Pons (tissue), 1 donor: ENCODE results near the gene MATN4.

Source experiments
- DNase-seq: peaks from one replicate; pipeline ENCODE4 v3.0.0-alpha.2; 2016; ENCODE audit warnings: low spot score

Gene MATN4

DNA sequence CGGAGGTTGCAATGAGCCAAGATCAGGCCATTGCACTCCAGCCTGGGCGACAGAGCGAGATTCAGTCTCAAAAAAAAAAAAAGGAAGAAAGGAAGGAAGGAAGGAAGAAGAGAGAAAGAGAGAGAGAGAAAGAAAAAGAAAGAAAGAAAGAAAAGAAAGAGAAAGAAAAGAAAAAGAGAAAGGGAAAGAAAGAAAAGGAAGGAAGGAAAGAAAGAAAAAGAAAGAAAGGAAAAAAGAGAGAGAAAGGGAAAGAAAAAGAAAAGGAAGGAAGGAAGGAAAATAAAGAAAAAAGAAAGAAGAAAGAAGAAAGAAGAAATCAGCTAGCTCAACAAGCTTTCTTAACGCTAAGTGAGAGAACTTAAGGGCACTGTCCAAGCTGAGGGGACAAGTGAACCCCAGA, 7.6 kb upstream of the MATN4 start:
- no peak for DNase-seq

DNA sequence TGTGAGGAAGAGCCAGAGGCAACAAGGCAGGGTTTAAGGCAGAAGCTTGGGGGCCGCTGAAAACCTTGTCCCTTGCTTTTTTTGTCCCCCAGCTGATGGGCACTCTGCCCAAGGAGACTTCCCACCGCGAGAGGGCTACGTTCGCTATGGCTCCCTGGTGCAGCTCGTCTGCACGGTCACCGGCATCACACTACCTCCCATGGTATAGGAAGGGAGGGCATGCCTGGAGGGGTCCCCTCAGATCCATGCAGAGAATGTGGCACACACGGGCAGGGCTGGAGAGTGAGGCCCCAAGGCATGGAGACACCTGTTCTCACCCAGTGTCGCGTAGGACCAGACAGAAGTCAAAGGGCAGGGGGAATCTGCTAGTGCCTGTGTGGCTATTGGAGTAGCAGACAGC, 5.8 kb upstream of the MATN4 start:
- no peak for DNase-seq

- no peak for DNase-seq
These were observed 5.1 kb upstream of the MATN4 start for GRCh38 chr20:45313065-45313695.

GRCh38 chr20:45312241-45312640, 4.1 kb upstream of the MATN4 start:
- DNase-seq: no peak

GRCh38 chr20:45311589-45312211, 3.6 kb upstream of the MATN4 start:
- DNase-seq: no peak

DNA sequence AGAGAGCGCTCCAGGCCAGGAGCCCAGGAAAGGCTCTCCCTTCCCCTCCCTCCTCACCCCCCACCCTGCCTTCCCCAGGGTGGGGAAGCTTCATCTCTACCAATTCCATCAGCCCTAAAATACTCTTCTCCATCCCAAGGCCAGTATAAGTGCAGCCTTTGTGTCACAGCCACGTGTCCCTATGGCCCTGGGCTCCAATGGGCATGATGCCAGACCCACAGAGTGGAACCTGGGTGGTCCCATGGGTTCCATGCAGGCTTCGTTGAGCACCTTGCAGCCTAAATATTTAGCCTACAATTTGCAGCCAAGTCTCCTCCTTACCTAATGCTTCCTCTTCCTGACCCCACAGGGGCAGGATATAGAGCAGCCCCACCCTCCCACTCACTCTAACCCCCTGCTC, 976 bp upstream of the MATN4 start:
- DNase-seq: no peak

GRCh38 chr20:45307076-45307640, 941 bp downstream of the MATN4 start:
- DNase-seq: no peak

DNA sequence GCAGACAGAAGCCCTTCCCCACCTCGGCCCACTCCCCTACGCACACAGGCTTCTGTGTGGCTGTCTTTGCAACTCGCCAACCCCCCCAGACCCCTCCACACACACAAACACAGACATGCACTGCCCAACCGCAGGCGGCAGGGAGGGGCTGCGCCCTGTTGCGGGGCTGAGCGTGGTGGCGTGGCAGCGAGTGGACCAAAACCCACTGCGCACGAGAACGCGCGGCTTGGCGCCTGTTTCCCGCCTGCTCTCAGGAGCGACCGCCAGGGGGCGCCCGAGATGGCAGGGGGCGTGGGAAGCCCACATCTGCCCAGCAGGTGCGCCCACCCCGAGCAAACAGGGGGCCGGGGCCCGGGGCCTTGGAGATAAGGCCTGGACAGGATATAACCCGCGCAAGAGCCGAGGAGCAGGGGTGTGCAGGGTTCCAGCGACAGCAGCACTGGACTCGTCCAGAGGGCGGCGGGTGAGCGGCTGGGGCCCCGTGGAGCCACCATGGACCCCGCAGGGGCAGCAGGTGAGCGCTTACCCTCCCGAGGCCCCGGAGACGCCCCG, 1.6 kb downstream of the MATN4 start, which contains the start of gene RBPJL:
Gene RBPJL, plus strand, starts transcription at position 410 of the 552 bp plus-strand sequence. Its CDS starts 83 bp downstream, at position 493.
- no peak for DNase-seq

DNA sequence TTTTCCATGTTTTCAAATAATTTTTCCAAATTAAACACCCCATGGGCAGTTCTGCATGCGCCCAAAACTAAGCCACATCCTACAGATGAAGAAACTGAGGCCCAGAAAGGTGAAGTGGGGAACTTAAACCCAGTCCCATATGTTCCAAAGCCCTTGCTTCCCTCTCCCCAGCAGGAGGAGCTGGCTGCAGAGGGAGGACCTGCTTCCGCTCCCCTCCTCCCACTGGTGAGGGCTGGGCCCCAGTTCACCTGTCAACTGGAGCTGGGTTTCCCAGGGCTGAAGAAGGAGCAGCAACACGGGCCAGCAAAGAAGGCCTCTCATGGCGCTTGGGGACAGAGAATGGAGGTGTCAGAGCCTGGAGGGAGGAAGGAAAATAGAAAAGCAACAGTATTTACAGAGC, 2.8 kb downstream of the MATN4 start:
- no peak for DNase-seq

DNA sequence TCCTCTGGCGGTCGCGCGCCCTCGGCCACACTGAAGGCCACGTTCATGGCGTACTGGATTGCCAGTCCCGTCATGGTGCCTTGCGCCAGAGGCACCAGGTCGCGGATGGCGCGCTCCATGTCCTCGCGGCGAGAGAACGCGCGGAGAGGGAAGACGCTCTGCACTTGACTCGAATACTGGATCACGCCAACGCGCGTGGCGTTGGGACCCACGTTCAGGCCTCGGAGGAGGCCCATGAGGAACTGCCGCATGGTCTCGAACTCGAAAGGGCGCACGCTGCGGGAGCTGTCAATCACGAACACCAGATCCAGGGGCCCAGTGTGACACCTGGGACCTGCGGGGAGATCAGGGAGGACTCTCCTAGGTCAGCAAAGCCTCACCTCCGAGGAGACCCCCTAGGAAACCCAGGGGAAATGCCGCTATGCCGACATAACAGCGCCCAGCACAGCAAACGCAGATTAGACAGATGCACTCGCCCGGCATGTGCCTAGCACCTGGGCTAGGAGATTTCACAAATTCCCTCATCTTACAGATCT, 3.6 kb downstream of the MATN4 start:
- DNase-seq: no peak

DNA sequence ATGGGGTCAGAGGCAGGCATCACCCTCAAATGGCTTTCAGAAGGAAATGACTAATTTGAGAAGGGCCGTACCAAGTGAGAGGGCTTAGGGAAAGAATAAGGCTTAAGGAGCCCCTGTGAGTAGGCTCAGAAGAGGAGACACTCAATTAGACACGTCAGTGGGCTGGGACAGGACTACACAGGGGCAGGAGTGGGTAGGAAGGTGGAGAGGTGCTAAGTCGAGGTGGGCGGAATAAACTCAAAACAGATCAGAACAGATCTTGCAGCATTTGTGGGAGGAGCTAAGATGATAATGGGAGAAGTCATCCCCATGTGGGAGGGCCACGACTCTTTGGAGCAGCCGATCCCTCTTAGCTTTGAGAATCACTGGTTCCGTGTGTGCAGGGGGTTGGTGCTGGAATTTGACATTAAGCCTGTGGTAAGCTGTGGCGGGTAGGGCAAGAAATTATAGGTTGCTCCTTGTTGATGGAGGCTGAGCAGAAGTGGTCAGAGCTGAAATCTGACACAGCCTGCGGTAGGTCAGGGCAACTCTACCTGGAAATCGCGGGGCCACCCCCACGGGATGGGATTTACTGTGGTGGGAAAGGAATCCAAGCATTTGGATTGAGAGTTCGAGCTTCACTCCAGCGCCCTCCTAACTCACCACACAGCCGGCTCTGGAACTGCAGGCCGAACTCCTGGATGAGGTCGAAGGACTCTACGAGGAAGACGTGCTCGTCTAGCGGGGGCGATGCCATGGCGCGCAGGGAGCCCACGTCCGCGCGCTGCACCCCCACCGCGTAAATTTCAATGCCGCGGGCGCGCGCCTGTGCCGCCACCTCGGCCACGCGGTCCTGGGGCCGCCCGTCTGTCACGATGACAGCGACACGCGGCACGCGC, 4.3 kb downstream of the MATN4 start:
- no peak for DNase-seq

DNA sequence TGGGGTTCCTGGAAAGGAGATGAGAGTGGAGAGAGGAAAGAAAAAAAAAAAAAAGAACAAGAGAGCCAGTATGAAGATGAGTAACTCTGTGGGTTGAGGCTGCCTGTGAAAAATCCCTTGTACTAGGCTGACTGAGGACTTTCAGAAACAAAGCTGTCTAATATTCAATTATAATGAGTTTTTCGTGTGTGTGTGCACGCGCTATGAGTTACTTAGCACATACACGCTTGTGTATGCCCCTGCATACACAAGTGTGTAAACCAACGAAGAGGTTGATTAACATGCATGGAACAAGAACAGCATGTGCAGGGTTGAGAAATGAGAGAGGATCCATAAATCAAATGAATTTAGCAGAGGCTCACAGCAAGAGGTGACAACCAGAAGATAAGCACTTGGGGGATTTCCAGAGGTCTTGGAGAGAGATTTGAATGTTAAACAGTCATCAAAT, 6.3 kb downstream of the MATN4 start:
- DNase-seq: no peak

DNA sequence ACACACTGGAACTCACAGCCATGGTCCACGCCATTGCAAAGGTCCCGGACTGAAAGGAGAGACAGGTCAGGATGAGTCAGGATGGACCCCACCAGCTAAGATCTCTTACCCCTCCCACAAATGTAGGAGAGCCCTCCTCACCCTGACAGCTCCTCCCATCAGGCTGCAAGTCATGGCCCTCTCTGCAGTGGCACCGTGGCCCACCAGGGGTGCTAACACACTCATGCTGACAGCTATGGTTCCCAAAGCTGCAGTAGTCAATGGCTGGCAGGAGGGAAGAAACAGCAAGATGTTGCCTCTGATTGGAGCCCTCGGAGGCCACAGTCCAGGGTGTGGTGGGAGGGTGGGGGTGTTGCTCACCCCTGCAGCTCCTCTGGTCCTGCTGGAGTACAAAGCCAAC, 7.1 kb downstream of the MATN4 start:
- DNase-seq: no peak

GRCh38 chr20:45299786-45300185, 8.3 kb downstream of the MATN4 start:
- DNase-seq: no peak

GRCh38 chr20:45297786-45298497, 10.2 kb downstream of the MATN4 start:
- DNase-seq: no peak

DNA sequence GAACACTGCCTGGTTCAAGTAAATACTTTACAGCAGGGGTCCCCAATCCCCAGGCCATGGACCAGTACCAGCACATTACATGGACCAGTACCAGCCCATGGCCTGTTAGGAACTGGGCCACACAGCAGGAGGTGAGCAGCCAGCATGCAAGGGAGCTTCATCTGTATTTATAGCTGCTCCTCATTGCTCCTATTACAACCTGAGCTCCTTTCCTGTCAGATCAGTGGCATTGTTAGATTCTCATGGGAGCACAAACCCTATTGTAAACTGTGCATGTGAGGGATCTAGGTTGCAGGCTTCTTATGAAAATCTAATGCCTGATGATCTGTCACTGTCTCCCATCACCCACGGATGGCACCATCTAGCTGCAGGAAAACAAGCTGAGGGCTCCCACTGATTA, 13.4 kb downstream of the MATN4 start:
- DNase-seq: no peak

DNA sequence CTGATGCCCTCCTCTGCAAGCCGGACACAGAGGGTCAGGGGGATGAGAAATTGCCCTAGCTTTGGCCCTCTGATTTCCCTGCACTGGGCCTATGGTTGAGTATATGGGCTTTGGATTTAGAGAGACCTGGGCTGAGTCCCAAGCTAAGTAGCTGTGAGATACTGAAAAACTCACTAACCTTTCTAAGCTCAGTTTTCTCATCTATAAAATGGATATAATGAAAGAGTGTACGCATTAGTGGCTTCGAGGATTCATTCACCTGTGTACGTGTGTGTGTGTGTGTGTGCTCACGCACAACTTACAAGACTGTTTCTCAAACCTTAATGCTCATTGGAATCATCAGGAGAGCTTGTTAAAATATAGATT, 14.1 kb downstream of the MATN4 start:
- DNase-seq: no peak

- DNase-seq: peak; percentile 20
These were observed 14.8 kb downstream of the MATN4 start for GRCh38 chr20:45293041-45294002.

DNA sequence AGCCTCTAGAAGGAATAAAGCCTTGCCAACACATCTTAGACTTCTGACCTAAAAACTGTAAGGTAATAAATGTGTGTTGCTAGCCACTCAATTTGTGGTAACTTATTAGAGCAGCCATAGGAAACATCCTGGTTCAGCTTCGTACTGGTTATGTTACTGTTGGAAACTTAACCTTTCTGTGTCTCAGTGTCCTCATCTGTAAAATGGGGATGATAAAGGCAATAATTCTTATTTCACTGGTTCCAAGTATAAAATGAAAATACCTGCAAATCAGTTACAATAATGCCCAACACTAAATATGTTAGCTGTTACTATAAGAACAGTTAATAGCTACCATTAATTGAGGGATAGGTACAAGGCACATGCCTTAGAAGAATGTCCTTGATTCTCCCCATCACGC, 15.8 kb downstream of the MATN4 start:
- DNase-seq: no peak

DNA sequence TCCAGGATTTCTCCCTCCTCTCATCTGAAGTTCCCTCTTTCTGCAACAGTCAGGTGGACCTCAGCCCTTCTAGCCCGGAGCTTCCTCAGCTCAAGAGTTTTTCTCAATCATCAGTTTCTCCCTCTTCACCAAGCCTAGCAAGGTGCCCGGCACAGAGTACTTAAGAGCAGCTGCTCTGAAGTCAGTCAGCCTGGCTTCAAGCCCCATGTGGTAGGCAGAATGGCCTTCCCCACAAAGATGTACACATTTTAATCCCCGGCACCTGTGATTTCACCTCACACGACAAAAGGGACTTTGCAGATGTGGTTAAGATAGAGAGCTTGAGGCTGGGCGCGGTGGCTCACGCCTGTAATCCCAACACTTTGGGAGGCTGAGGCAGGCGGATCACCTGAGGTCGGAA, 16.6 kb downstream of the MATN4 start:
- DNase-seq: no peak
